ENCODE data around the gene NKRF.

Gene NKRF

GRCh38 chrX:119625843-119626242 is 19.6 kb upstream of the NKRF start:
- Histone ChIP-seq H3K36me3 (ENCODE audit: insufficient read depth, low read length) (peaks cover 9% of the 10 kb centered on the region; the same call in 1 of the 2 replicates), H3K9ac (ENCODE audit: low read depth, low read length) (no peak overlapping the region), H3K9me3 (ENCODE audit: control insufficient read depth, insufficient read depth, low read length) (no peaks in the 10 kb centered on the region), H3K4me1 (ENCODE audit: insufficient read depth, low read length) (no peaks in the 10 kb centered on the region)

DNA sequence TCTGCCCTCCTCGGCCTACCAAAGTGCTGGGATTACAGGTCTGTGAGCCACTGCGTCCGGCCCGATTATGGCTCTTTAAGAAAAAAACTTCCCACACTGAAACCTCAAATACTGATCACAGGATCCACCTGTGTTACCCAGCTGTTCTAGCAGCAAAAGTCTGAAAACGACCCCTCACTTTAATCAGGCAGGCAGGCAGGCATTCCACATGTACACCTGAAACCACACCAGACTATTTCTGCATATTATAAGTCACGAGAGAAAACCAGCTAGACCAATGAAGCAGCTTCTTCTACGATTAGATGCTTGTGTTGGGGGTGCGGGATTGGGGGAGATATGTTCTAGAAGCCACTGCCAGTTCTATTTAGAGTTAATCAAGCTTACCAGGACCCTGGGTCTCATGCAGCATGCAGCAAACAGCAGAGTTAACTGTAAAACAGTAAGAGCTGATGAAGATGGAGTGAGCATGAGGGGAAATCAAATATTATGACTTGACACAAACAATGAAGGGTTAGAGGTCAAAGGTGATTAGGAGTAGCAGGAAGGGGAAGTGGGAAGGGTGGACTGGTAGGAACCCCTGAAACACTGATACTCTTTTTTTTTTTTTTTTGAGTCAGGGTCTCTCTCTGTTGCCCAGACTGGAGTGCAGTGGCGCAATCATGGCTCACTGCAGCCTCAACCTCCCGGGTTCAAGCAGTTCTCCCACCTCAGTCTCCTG is 18.9 kb upstream of the NKRF start:
- no peak overlapping the region for H3K9ac ChIP-seq (ENCODE audit: low read depth, low read length)
- peaks cover 9% of the 10 kb centered on the region; the same call in 1 of the 2 replicates for H3K36me3 ChIP-seq (ENCODE audit: insufficient read depth, low read length)
- H3K4me1 ChIP-seq (ENCODE audit: insufficient read depth, low read length) = no peaks in the 10 kb centered on the region
- H3K9me3 ChIP-seq (ENCODE audit: control insufficient read depth, insufficient read depth, low read length) = no peaks in the 10 kb centered on the region

DNA sequence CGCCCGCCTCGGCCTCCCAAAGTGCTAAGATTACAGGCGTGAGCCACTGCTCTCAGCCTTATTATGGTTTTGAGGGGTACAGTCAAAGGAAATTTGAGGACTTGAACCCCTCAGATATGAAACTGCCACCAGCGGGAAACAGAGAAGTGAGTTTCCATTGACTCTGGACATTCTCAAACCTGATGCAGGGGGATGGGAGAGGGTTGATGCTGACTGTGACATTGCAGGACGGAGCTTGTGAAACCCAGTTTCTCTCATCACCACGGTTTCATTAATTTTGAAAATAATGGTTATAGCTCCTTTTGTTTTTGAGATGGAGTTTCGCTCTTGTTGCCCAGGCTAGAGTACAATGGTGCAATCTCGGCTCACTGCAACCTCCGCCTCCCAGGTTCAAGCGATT is 18.2 kb upstream of the NKRF start:
- H3K9ac ChIP-seq (ENCODE audit: low read depth, low read length) = no peak overlapping the region
- no peaks in the 10 kb centered on the region for H3K9me3 ChIP-seq (ENCODE audit: control insufficient read depth, insufficient read depth, low read length)
- H3K36me3 ChIP-seq (ENCODE audit: insufficient read depth, low read length) = peaks cover 9% of the 10 kb centered on the region; the same call in 1 of the 2 replicates
- no peaks in the 10 kb centered on the region for H3K4me1 ChIP-seq (ENCODE audit: insufficient read depth, low read length)

- peaks cover 16% of the 10 kb centered on the region for H3K4me1 ChIP-seq (ENCODE audit: insufficient read depth, low read length)
- H3K9ac ChIP-seq (ENCODE audit: low read depth, low read length) = no peak overlapping the region
- no peaks in the 10 kb centered on the region for H3K9me3 ChIP-seq (ENCODE audit: control insufficient read depth, insufficient read depth, low read length)
- H3K36me3 ChIP-seq (ENCODE audit: insufficient read depth, low read length) = peaks cover 4% of the 10 kb centered on the region; the same call in 1 of the 2 replicates
Measured at GRCh38 chrX:119622356-119623232, 16.4 kb upstream of the NKRF start.

DNA sequence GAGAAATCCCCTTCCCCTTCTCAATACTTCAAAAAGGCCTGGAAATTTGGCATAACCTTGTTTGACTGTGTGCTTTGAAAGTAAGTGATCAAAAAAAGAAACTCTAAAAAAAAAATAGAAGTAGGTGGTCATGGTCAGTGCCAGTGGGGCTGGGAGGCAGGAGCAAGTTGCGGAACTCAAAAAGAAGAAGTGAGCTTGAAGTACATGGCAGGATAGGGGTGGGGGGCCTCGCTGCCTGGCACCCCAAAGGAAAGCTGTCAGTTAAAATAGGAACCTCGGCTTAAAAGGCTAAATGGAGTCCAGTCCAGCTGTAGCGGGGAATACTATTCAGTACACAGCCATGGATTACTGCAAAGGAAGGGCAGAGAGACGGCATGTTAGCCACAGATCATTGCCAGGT is 12.2 kb upstream of the NKRF start:
- Histone ChIP-seq H3K9me3 (ENCODE audit: control insufficient read depth, insufficient read depth, low read length) (no peaks in the 10 kb centered on the region), H3K9ac (ENCODE audit: low read depth, low read length) (no peak overlapping the region), H3K4me1 (ENCODE audit: insufficient read depth, low read length) (peaks cover 36% of the 10 kb centered on the region), H3K36me3 (ENCODE audit: insufficient read depth, low read length) (no peaks in the 10 kb centered on the region)

DNA sequence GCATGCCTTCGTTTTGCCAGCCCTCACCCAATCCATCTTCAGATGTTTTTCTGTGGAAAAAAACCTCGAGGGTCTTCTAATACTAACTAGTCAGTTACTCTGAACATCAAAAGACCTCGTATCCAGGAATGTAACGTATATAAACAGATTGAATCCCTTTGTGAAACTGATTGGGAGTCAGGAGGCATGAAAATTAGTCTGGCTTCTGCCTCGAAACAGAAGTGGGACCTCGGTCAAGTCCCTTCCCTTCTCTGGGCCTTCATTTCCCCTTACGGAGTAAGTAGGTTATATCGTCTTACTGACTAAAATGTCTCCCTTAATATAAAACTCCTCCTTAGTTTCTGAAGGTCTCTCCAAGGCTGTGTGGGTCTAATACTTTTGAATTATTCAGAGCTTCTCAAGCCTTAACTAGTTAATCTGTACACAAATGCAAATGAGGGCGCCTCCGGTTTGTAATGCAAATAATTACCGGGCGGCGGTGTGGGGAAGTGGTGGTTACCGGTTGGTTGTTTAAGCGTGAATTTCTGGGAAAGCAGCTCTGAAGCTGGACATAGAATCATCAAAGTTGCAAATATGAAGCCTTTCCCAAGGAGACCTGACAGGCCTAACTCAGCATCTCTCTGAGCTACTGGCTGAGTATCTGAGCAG is 11.4 kb upstream of the NKRF start:
- Histone ChIP-seq H3K36me3 (ENCODE audit: insufficient read depth, low read length) (no peaks in the 10 kb centered on the region), H3K9me3 (ENCODE audit: control insufficient read depth, insufficient read depth, low read length) (no peaks in the 10 kb centered on the region), H3K4me1 (ENCODE audit: insufficient read depth, low read length) (peaks cover 36% of the 10 kb centered on the region), H3K9ac (ENCODE audit: low read depth, low read length) (no peak overlapping the region)

DNA sequence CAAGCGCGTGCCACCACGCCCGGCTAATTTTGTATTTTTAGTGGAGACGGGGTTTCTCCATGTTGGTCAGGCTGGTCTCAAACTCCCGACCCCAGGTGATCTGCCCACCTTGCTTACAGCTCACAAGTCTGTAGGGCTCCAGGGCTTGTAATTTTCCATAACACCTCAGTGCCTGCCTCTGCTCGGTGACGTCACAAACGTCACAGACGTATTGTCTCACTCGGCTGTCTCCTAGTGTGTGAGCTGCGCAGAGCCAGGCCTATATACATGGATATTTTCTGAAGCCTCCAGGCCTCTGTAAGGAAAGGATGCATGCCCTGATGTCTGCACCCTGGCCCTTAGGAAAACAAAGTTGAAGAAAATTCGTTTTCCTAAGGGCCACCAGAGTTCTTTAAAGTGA is 8.6 kb upstream of the NKRF start:
- Histone ChIP-seq H3K4me1 (ENCODE audit: insufficient read depth, low read length) (peaks cover 36% of the 10 kb centered on the region), H3K9me3 (ENCODE audit: control insufficient read depth, insufficient read depth, low read length) (no peaks in the 10 kb centered on the region), H3K9ac (ENCODE audit: low read depth, low read length) (no peak overlapping the region), H3K36me3 (ENCODE audit: insufficient read depth, low read length) (no peaks in the 10 kb centered on the region)

GRCh38 chrX:119607018-119607389 is 780 bp upstream of the NKRF start:
- Histone ChIP-seq H3K9ac (ENCODE audit: low read depth, low read length) (peak overlapping the region; percentile 59; the same call in 1 of the 2 replicates), H3K4me1 (ENCODE audit: insufficient read depth, low read length) (0 out of 2 replicates have a peak, but pooled peaks cover 5% of the 10 kb centered on the region), H3K9me3 (ENCODE audit: control insufficient read depth, insufficient read depth, low read length) (no peaks in the 10 kb centered on the region), H3K36me3 (ENCODE audit: insufficient read depth, low read length) (no peaks in the 10 kb centered on the region)

GRCh38 chrX:119605464-119606279 is 552 bp downstream of the NKRF start:
- Histone ChIP-seq H3K4me1 (ENCODE audit: insufficient read depth, low read length) (0 out of 2 replicates have a peak, but pooled peaks cover 5% of the 10 kb centered on the region), H3K9me3 (ENCODE audit: control insufficient read depth, insufficient read depth, low read length) (no peaks in the 10 kb centered on the region), H3K9ac (ENCODE audit: low read depth, low read length) (peak overlapping the region; percentile 59), H3K36me3 (ENCODE audit: insufficient read depth, low read length) (no peaks in the 10 kb centered on the region)

DNA sequence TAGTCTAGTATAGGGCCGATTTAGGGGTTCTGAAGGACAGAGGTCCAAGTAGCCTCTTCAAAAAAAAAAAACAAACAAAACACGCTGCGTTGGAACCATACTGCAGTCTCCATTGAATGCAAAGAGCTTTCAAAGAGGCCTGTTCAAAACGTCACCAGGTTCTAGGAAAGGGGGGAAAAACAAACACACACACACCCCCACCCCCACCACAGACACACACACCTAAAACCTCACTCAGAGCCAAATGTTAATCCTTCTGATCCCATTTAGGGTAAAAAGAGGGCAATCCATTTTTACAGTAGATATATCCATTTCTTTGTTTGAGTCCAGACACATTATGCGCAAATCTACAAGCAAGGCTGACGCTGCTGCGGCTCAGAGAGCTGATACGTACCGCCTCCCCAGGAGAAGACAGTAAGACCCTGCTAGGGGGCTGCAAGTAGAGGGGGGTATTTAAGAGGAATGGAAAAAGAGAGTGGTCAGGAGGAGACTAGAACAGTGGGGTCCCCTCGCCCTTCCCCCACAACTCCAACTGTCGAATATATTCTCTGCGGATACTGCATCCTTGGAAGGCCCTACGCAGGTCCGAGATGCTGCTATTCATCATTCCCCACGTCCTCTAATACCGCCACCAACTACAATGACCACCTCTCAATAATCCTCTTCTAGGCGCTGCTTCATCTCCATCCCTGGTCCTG is 1.3 kb downstream of the NKRF start:
- H3K9ac ChIP-seq (ENCODE audit: low read depth, low read length) = peak overlapping the region; percentile 46; the same call in 1 of the 2 replicates

GRCh38 chrX:119602701-119603255 is 3.4 kb downstream of the NKRF start:
- Histone ChIP-seq H3K36me3 (ENCODE audit: insufficient read depth, low read length) (no peaks in the 10 kb centered on the region), H3K9ac (ENCODE audit: low read depth, low read length) (no peak overlapping the region), H3K4me1 (ENCODE audit: insufficient read depth, low read length) (0 out of 2 replicates have a peak, but pooled peaks cover 5% of the 10 kb centered on the region), H3K9me3 (ENCODE audit: control insufficient read depth, insufficient read depth, low read length) (no peaks in the 10 kb centered on the region)

More for the DNA sequence above, 1.3 kb downstream of the NKRF start:
- H3K36me3 ChIP-seq (ENCODE audit: insufficient read depth, low read length) = no peaks in the 10 kb centered on the region
- H3K4me1 ChIP-seq (ENCODE audit: insufficient read depth, low read length) = 0 out of 2 replicates have a peak, but pooled peaks cover 5% of the 10 kb centered on the region
- no peaks in the 10 kb centered on the region for H3K9me3 ChIP-seq (ENCODE audit: control insufficient read depth, insufficient read depth, low read length)

DNA sequence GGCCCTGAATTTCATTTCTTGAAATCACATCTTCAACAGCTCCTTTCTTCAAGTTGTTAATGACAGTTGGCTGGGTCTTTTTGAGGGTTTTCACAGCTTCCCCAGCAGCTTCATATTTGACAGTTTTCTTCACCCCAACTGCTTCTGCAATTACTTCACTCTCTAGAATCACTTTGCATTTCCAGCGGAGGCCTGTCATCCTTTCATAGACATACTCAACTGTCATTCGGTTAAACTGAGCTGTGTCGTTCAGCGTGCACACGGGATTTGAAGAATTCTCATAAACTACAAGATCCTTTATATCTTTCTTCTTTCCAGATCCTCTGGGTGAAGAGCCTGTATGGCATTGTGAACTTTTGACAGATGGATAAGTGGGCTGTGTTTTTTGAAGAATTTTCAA is 16.4 kb downstream of the NKRF start:
- Histone ChIP-seq H3K4me1 (ENCODE audit: insufficient read depth, low read length) (no peaks in the 10 kb centered on the region), H3K9me3 (ENCODE audit: control insufficient read depth, insufficient read depth, low read length) (no peaks in the 10 kb centered on the region), H3K36me3 (ENCODE audit: insufficient read depth, low read length) (peaks cover 7% of the 10 kb centered on the region), H3K9ac (ENCODE audit: low read depth, low read length) (no peak overlapping the region)

- Histone ChIP-seq H3K9ac (ENCODE audit: low read depth, low read length) (no peak overlapping the region), H3K4me1 (ENCODE audit: insufficient read depth, low read length) (no peaks in the 10 kb centered on the region), H3K36me3 (ENCODE audit: insufficient read depth, low read length) (no peaks in the 10 kb centered on the region), H3K9me3 (ENCODE audit: control insufficient read depth, insufficient read depth, low read length) (no peaks in the 10 kb centered on the region)
Measured at GRCh38 chrX:119583431-119584059, 22.7 kb downstream of the NKRF start.
